Natural killer cell (primary cell): ENCODE results near the gene SMIM10L2A. TPM values are rescaled to one million over a fixed set of nuclear protein-coding genes. Genes with fewer than 3 reads are reported as not detected.

Source experiments
- ATAC-seq, 3 donors: fragments of 150-1000 bp in 2 of 3; fragments of 200-7000 bp in 1 of 3; cut with Tn5 transposase; 1 replicate in 1 of 3; 2 replicates in 2 of 3; pipeline ENCODE4 v1.10.0; 2021; ENCODE audit warnings: mild to moderate bottlenecking in 2 of 3, moderate library complexity in 2 of 3
- DNase-seq, 2 donors: peaks; one replicate each; pipeline versions ENCODE4 v3.0.0 to v3.0.0-alpha.2; 2013 to 2021; ENCODE audit warnings: mixed read lengths in 1 of 2
- H3K27ac ChIP-seq: one replicate; pipeline ENCODE4 v1.5.1; 2013; ENCODE audit warnings: mild to moderate bottlenecking, low read length
- H3K27me3 ChIP-seq: one replicate; pipeline ENCODE4 v1.6.1; 2013; ENCODE audit warnings: low read length; ENCODE audit not compliant: control insufficient read depth, insufficient read depth
- H3K36me3 ChIP-seq: one replicate; pipeline ENCODE4 v1.6.1; 2013; ENCODE audit warnings: low read length; ENCODE audit not compliant: control insufficient read depth, insufficient read depth
- H3K4me1 ChIP-seq: one replicate; pipeline ENCODE4 v1.6.1; 2013; ENCODE audit warnings: low read length; ENCODE audit not compliant: control insufficient read depth, insufficient read depth
- H3K4me3 ChIP-seq: one replicate; pipeline ENCODE4 v1.5.1; 2013; ENCODE audit warnings: low read length
- H3K9me3 ChIP-seq: one replicate; pipeline ENCODE4 v1.6.1; 2013; ENCODE audit warnings: low read length; ENCODE audit not compliant: control insufficient read depth, insufficient read depth
- H3K27ac Mint-ChIP-seq, 2 donors: one replicate each; pipeline ENCODE4 v1.8.0; 2022; ENCODE audit warnings: mild to moderate bottlenecking in 2 of 2, mixed read lengths in 2 of 2, moderate library complexity in 1 of 2
- H3K27me3 Mint-ChIP-seq, 2 donors: one replicate each; pipeline ENCODE4 v1.8.0; 2022; ENCODE audit warnings: low read depth in 2 of 2, mixed read lengths in 2 of 2
- H3K36me3 Mint-ChIP-seq: one replicate; pipeline ENCODE4 v1.8.0; 2022; ENCODE audit warnings: mixed read lengths
- H3K4me1 Mint-ChIP-seq, 2 donors: one replicate each; pipeline ENCODE4 v1.8.0; 2022; ENCODE audit warnings: mixed read lengths in 2 of 2
- H3K4me3 Mint-ChIP-seq: one replicate; pipeline ENCODE4 v1.8.0; 2022; ENCODE audit warnings: mild to moderate bottlenecking, moderate library complexity, mixed read lengths
- H3K9me3 Mint-ChIP-seq, 2 donors: one replicate each; pipeline ENCODE4 v1.8.0; 2022; ENCODE audit warnings: mixed read lengths in 2 of 2
- WGBS: methylation state at CpG from one replicate; pipeline ENCODE4 v1.1.7; 2013; ENCODE audit warnings: missing lambda C conversion rate; ENCODE audit not compliant: insufficient coverage; 5-methylcytosine and 5-hydroxymethylcytosine counted together
- intact Hi-C: fragments of 100-400 bp; cut with micrococcal nuclease; formaldehyde crosslinking; loops from one replicate; pipeline ENCODE4 v1.14.2; 2022
- total RNA-seq, 4 donors: library from RNA; stranded (reverse); fragments of 120-200 nt in 1 of 4; gene quantifications; one replicate each; pipeline versions ENCODE4 v1.2.3 to v1.2.4, GENCODE V29; 2013 to 2022
- TF ChIP-seq, protein P1 (sequence below): fragments of 200-600 bp; IDR thresholded peaks from one replicate; pipeline ENCODE4 v1.8.0; 2022; ENCODE audit warnings: antibody characterized with exemption

Gene SMIM10L2A
- total RNA-seq, 3 donors from 2014 or later (not counting 1 experiment from before 2014, with no cell fraction given): 0.08 to 0.27 (median 0.14) TPM

DNA sequence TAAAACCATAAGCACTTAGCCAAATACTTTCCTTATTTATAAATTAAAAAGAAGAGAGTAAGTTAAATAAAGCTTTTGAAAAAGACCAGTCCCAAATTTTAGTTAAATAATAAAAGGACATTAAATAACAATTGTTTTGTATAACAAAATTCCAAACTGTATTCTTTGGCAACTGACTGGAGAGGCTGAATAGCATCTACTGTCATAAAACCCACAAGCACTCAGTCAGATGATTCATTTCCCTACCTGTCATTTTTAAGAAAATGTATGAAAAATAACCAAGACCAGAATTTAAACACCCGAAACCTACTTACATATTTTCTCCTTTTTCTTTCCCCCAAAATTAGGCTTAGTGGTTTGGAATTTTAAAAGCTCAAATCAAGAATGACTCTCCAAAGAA is 32.5 kb upstream of the SMIM10L2A start:
- no peak overlapping the region for H3K4me3 ChIP-seq
- Mint-ChIP-seq H3K9me3 (no peaks in the 10 kb centered on the region), H3K27me3 (peaks cover 5 to 17% of the 10 kb centered on the region in 2 donors), H3K36me3 (no peaks in the 10 kb centered on the region), H3K4me3 (no peak overlapping the region), H3K27ac (no peak overlapping the region), H3K4me1 (peaks cover 3% of the 10 kb centered on the region in 2 donors)
- ATAC-seq (no peak), DNase-seq (no peak)
- intact Hi-C loops: no loop called here
- TF ChIP-seq, protein P1, sequence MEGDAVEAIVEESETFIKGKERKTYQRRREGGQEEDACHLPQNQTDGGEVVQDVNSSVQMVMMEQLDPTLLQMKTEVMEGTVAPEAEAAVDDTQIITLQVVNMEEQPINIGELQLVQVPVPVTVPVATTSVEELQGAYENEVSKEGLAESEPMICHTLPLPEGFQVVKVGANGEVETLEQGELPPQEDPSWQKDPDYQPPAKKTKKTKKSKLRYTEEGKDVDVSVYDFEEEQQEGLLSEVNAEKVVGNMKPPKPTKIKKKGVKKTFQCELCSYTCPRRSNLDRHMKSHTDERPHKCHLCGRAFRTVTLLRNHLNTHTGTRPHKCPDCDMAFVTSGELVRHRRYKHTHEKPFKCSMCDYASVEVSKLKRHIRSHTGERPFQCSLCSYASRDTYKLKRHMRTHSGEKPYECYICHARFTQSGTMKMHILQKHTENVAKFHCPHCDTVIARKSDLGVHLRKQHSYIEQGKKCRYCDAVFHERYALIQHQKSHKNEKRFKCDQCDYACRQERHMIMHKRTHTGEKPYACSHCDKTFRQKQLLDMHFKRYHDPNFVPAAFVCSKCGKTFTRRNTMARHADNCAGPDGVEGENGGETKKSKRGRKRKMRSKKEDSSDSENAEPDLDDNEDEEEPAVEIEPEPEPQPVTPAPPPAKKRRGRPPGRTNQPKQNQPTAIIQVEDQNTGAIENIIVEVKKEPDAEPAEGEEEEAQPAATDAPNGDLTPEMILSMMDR: no peak
- WGBS: no CpG with 5 or more reads among the region's 1 CpG
- H3K36me3 ChIP-seq: no peaks in the 10 kb centered on the region
- H3K4me1 ChIP-seq: no peaks in the 10 kb centered on the region
- H3K27ac ChIP-seq: no peak overlapping the region
- no peaks in the 10 kb centered on the region for H3K9me3 ChIP-seq
- H3K27me3 ChIP-seq: no peaks in the 10 kb centered on the region

DNA sequence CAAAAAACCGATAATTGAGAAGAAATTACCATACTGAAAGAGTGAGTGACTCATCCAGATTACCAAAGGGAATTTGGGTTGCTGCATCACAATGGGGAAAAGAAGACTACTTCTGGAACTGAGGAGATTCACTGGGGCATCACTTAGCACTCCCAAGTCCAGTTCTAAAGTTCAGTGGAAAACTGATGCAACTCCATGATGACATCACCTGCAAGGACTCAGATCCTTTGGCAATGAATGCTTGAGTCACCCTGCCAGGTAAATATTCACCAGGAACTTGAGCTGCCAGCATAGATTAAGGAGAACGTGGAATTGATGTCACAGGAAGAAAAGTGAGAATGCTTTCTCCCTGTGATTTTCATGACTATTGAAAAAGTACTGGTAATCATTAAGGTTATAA is 32.0 kb upstream of the SMIM10L2A start:
- no peak overlapping the region for H3K4me3 ChIP-seq
- no peaks in the 10 kb centered on the region for H3K4me1 ChIP-seq
- no peaks in the 10 kb centered on the region for H3K9me3 ChIP-seq
- ATAC-seq: no peak
- TF ChIP-seq, protein P1: no peak
- no peaks in the 10 kb centered on the region for H3K4me1 Mint-ChIP-seq
- H3K27me3 Mint-ChIP-seq: peaks cover 5 to 17% of the 10 kb centered on the region in 2 donors
- no peaks in the 10 kb centered on the region for H3K9me3 Mint-ChIP-seq
- no peaks in the 10 kb centered on the region for H3K27me3 ChIP-seq
- H3K27ac Mint-ChIP-seq: no peak overlapping the region
- no peak overlapping the region for H3K27ac ChIP-seq
- no peaks in the 10 kb centered on the region for H3K36me3 ChIP-seq
- intact Hi-C loops: no loop called here
- H3K4me3 Mint-ChIP-seq: no peak overlapping the region
- no peaks in the 10 kb centered on the region for H3K36me3 Mint-ChIP-seq
- no peak for DNase-seq
- 92% methylated on average over 2 of the region's 2 CpGs for WGBS

DNA sequence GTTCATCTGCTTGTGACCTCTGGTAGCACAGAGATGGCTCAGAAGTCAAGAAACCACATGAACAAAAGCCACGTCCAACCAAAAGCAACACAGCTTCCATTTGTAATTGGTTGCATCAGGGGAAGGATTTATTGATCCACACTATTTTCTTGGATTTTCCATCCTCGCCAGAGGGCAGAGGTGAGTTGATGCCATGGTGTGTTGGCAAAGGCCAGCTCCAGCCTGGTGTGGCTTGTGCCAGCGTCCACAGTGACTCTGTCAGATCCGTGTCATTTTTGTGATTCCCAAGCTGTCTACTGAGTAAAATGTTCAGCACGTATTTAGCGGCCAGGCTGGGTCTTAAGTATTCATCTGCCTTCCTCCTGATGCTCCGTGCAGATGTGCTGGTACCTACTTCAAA is 30.0 kb upstream of the SMIM10L2A start:
- H3K9me3 ChIP-seq: no peaks in the 10 kb centered on the region
- TF ChIP-seq, protein P1: no peak
- Mint-ChIP-seq H3K27me3 (peaks cover 5 to 17% of the 10 kb centered on the region in 2 donors), H3K36me3 (no peaks in the 10 kb centered on the region), H3K4me3 (no peak overlapping the region), H3K4me1 (no peaks in the 10 kb centered on the region), H3K9me3 (no peaks in the 10 kb centered on the region), H3K27ac (no peak overlapping the region)
- 91% methylated on average over 7 of the region's 7 CpGs for WGBS
- ATAC-seq (no peak), DNase-seq (no peak)
- H3K27me3 ChIP-seq: no peaks in the 10 kb centered on the region
- no peaks in the 10 kb centered on the region for H3K4me1 ChIP-seq
- intact Hi-C loops: no loop called here
- H3K27ac ChIP-seq: no peak overlapping the region
- no peak overlapping the region for H3K4me3 ChIP-seq
- H3K36me3 ChIP-seq: no peaks in the 10 kb centered on the region

DNA sequence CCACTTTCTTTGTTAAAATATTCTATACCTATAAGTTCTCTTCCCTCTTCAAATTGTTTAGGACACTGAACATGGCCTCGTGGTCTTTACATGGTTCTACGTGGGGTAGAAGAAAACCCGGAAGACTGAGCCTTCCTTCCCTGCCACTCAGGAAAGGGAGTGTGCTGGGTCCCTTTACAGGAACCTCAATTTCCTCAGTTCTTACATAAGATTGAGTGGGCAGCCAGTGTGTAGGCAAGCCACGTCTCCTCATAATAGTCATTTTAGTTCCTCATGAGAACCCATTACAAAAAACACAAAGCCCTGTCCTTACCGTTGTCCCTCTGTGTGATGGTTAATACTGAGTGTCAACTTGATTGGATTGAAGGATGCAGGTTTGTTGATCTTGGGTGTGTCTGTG is 28.7 kb upstream of the SMIM10L2A start:
- Histone ChIP-seq H3K27ac (no peak overlapping the region), H3K4me1 (no peaks in the 10 kb centered on the region), H3K4me3 (no peak overlapping the region), H3K9me3 (no peaks in the 10 kb centered on the region), H3K27me3 (no peaks in the 10 kb centered on the region), H3K36me3 (no peaks in the 10 kb centered on the region)
- no peak overlapping the region for H3K27ac Mint-ChIP-seq
- H3K27me3 Mint-ChIP-seq: peaks cover 5 to 17% of the 10 kb centered on the region in 2 donors
- no peaks in the 10 kb centered on the region for H3K9me3 Mint-ChIP-seq
- DNase-seq: no peak
- TF ChIP-seq, protein P1: no peak
- WGBS: 67% methylated on average over 4 of the region's 5 CpGs
- H3K4me1 Mint-ChIP-seq: no peaks in the 10 kb centered on the region
- no peaks in the 10 kb centered on the region for H3K36me3 Mint-ChIP-seq
- intact Hi-C loops: no loop called here
- H3K4me3 Mint-ChIP-seq: no peak overlapping the region
- no peak for ATAC-seq
